GM18870 (cell line): ENCODE measurements around the gene ERLIN1.
A peak's percentile ranks its signal among the peaks of the same experiment; 100 is the strongest.

Experiments
- ATAC-seq: cut with Tn5 transposase; IDR thresholded peaks from one replicate; pipeline ENCODE4 v1.9.1; 2021; ENCODE audit warnings: moderate library complexity; ENCODE audit not compliant: unreplicated experiment

Gene ERLIN1

DNA sequence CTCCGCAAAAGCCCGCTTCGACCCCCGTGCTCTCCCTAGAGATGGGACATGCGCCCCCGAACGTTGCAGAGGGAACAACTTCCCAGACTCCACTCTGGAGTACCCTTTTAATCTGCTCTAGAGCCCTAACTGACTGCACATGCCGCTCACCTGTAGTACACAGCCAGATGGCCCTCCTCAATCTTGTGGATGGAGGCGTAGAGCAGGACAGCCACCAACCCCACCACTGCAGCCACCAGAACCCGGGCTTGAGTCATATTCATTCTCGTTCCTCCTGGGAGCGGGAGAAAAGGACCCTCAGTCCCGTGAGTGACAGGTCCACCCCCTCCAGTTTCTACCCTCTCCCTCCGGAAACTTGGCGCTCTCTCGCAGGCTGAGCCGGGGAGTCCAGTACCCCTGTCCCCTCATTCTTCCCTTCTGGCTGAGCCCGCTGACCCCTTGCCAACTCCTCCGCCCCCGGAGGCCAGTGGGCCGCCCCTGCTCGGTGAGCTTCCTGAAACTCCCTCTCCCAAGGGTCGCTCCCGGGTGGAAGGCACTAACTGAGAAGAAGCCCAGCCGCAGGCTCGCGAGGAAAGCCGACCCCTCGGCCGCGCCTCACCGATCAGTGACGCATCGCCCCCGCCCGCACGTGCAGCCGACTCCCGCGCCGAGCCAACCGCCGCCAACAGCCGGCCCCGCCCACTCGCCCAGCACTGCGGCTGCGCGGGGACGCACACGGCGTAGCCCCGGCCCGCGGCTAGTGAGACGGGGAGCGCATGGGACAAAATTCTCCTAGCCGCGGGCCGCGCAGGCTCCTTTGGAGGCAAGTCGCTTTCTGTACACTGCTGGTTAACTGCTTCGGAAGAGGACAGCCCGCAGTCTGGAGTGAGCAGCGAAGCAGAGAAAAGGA lies at the start of gene ERLIN1:
ERLIN1 (minus strand) TSS at position 666 of the 889 bp plus-strand sequence; CDS start at position 263, 403 bp downstream.
- ATAC-seq = peak; percentile 47

DNA sequence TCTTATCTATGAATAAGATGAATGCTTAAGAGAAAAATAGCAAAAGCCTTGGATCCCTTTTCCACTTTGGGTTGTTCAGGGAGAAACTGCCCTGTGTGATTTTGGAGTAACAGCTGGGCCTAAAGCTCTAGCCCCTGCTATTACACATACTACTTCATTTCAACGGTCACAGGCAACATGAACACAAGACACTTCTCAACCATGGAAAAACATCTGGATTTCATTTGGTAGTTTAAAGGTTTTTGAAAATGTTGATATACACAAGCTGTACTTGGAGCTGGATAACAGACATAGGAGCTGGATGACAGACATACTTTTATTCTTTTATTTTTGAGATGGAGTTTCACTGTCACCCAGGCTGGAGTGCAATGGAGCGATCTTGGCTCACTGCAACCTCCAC lies 46.3 kb upstream of the ERLIN1 start:
- no peak for ATAC-seq

DNA sequence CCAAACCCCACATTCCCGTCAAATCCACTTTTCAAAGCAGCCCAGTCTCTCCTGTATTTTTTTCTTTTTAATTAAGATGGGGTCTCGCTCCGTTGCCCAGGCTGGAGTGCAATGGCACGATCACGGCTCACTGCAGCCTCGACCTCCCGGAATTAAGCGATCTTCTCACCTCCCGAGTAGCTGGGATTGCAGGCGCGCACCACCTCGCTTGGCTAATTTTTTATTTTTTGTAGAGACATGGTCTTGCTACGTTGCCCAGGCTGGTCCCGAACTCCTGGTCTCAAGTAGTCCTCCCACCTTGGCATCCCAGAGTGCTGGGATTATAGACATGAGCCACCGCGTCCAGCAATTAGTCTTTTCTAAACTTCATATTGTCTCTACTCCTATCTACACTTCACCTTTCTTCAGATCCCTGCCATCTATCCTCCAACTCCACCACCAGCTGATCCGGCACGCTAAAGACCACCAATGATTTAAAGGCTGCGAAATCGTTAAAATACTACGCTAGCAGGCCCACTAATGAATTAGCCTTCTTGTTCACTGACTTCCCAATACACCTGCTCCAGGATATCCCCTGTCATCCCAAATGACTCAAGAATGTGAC lies 44.1 kb upstream of the ERLIN1 start:
- ATAC-seq = no peak

DNA sequence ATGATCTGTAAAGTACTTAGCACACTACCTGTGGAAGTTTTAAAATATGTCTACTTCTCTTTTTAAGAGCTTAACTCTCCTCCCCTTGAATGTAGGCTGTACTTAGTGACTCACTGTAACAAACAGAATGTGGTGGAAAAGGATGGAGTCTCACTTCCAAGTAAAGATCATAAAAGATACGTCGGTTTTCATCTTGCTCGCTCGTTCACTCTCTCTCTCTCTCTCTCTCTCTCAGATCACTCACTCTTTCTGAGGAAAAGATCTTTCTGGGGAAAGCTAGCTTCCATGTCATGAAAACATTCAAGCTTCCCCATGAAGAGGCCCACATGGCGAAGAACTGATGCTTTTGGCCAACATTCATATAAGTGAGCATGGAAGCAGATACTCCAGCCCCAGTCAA lies 38.0 kb upstream of the ERLIN1 start:
- ATAC-seq = no peak

DNA sequence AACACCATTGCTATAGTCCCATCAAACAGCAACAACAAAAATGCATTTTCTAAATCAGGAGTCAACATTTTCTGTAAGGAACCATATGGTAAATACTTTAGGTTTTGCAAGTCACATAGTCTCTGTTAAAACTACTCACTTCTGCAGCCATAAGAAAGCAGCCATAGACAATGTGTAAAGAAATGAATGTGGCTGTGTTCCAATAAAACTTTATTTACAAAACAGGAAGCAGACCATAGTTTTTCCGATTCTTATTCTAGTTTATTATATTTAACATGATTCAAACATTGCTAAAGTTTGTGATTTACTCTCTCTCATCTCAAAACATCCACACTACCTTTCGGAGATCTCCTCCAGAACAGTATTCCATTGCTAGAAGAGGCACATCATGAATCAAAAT lies 36.7 kb upstream of the ERLIN1 start:
- ATAC-seq = no peak

DNA sequence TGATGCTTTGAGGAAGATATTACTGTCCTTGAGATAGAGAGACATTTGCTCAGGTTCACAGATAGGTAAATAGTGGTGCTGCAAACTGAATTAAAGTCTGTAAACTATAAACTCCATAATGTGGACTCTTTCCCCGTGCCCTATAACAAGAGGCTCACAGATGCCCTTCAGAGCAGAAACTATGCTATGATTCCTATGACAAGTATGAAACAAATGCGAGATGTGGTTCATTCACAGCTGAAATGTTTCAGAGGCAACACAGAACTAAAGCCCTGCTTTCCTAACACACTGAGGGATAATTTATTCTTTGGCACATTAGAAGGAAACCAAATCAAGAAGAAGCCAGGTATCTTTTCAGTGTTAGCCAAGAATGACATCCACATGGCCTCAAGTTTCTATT lies 30.2 kb upstream of the ERLIN1 start:
- ATAC-seq = no peak

DNA sequence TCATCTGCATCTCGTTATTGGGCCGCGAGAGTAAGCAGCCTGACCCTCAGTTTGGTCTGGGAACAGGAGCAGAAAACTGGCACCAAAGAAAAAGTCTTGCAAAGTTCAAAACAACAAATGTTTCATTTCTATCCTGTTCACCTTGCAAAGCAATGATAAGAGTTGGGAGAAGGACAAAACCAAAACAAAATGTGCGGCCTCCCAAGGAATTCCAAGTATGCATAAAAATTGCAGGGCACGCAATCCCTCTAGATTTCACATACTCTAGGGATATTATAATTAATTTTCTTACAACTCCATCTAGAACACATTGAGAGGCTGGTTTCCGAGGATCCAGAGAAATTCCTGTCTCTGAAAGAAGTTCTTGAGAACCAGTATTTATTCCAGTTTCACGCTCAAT lies 23.5 kb upstream of the ERLIN1 start:
- no peak for ATAC-seq

DNA sequence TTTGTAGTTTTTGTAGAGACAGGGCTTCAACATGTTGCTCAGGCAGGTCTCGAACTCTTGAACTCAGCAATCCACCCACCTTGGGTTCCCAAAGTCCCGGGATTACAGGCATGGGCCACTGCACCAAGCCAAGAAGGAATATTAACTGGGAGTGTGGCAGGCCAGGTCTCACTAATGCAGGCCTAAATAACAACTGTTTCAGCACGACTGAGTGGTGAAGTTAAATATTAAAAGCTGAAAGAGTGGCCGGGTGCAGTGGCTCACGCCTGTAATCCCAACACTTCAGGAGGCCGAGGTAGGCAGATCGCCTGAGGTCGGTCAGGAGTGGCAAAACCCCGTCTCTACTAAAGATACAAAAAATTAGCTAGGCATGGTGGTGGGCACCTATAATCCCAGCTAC lies 22.4 kb upstream of the ERLIN1 start:
- no peak for ATAC-seq

DNA sequence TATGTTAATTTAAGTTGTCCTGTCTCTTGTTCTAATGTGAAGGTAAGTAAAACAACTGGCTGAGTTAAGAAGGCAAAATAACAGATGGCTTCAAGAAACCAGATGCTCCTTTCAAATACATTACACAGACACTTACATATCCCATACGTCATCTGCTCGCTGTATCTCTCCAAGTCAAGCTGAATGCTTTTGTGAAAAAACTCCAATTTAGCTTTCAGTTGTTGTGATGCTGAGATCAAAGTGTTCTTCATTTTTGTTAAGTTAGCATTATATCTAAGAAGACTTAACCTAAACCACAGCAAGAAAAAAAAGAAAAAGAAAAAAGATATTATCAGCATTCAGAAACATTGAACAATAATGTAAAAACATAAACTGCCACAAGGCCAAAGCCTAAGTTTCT lies 18.5 kb upstream of the ERLIN1 start:
- no peak for ATAC-seq

DNA sequence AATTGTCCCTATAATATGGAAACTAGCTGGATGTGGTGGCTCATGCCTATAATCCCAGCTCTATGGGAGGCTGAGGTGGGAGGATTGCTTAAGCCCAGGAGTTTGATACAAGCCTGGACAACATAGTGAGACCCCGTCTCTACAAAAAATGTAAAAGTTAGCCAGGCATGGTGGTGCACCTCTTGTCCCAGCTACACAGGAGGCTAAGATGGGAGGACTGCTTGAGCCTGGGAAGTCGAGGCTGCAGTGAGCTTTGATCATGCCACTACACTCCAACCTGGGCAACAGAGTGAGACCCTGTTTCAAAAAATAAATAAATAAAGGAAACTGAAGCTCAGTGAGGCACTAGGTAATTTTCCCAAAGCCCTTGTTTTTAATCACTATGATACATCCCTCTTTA lies 15.7 kb upstream of the ERLIN1 start:
- no peak for ATAC-seq

DNA sequence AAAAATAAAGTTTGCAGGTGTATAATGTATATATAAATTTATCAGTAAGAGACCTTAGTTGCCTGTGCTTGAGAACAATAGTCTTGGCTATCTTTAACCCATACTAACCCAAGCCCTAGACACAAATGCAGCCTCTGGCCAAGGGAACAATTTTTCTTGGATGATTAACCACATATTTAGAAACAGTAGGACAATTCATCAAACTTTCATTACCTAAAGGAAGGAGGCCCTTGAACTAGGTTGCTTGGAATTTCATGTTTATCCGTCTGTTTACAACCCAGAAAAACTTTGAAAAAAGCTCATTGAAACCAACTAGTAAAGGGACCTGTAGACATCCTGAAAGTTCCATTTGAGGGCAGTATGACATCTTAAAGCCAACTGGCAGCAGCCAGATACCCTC lies 8.9 kb upstream of the ERLIN1 start:
- no peak for ATAC-seq

DNA sequence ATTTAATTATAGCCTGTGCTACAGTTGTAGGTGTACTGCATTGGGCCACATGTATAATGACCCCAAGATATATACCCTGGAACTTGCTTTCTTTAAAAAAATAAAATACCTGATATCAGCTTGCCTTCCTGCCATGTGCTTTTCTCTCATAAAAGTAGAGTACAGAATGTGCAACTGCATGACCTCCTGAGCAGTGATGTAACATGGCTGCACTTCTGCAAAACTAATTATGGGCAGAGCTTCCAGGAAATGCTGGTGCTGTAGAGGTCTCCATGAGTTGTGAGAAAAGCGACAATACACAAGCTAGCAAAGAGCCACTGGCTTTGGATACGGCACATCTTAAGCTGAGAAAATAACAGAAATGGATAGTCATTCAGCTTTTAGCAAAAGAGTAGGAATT lies 6.5 kb upstream of the ERLIN1 start:
- no peak for ATAC-seq

DNA sequence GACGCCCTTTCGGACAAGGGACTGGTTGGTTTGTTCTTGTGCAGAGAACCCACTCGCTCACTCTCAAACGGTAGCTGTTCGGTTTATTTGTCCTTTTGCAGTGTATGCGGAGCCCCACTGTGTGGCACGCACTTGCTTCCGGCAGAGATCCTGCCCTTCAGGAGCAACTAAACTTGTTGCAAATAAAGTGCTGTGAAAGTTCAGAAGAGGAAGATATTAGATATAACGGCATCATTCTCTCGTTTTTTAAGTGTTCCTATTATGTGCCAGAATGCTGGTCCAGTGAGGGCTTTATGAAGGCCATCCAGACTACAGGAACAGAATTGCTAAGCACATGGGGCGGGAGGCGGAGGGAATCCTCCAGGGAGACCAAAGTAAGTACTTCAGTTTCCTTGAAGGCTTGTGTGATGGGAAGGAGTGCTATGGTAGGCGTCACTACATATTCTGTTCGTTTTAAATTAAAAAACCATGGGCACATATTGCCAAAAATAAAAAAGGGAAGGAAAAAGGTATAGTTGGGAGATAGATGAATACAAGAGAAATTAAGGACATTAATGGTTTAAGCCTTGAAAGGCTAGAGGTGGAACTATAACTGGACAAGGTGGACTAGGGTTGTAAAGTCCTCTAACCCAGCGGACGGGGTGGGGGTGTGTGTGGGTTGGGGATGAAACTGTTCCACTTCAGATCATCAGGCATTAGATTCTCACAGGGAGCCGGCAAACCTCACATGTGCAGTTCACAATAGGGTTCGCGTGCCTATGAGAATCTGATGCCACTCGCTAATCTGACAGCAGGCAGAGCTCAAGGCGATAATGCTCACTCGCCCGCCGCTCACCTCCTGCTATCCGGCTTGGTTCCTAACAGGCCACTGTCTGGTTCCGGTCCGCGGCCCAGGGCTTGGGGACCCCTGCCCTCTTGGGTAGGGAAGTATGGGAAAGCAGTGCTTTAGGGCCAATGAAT lies 704 bp upstream of the ERLIN1 start:
- peak; percentile 39 for ATAC-seq

DNA sequence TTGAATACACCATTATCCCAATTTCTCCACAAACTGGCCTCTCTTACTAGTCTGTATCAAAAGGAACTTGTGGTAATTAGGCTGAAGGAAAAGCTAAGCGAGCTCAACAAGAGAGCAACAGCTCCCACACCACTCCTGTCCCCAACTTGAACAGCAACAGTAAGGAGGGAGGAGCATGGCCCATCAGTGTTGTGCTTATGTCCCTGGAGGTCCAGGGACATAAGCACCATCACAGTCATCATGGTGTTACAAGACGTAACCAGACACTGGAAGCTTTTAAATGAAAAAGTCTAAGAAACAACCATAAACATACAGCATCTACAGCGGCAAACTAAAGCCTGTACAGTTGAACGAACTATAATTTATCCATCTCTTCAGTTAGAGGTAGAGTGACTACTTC lies 989 bp downstream of the ERLIN1 start:
- peak; percentile 11 for ATAC-seq

DNA sequence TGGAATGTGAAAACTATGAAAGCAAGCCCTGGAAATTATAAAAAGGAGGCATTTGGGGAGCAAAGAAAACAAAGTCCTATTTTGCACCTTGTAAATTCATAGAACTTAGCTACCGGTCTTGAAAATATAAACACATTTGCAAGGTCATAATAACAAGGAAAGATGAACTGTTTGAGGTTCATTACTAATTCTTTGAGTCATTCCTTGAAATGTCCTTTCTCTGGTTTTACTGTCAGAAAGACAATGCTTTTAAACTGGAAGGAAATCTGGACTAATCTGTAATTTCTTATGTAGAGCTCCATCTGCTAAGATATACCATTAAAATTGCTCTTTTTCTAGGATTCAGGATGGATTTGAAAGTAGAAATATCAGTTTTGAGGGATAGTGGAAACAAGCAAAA lies 1.4 kb downstream of the ERLIN1 start:
- no peak for ATAC-seq

DNA sequence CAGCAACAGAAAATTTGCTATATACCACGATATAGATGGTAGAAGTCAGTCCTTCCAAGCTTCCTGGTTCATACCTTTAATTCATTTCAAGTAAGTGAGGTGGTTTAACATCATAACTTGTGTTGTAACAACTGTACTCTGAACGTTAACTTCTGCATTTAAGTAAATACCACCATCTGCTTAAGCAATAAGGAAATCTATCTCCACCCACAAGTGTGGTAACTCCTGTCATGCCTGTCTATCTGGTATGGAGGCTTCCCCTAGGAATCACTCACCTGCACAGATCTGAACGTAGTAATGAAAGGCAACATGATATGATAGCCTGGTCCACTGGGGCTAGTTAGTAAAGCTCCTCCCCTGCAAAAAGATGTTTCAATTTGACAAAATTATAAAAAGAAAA lies 2.3 kb downstream of the ERLIN1 start:
- ATAC-seq = no peak

DNA sequence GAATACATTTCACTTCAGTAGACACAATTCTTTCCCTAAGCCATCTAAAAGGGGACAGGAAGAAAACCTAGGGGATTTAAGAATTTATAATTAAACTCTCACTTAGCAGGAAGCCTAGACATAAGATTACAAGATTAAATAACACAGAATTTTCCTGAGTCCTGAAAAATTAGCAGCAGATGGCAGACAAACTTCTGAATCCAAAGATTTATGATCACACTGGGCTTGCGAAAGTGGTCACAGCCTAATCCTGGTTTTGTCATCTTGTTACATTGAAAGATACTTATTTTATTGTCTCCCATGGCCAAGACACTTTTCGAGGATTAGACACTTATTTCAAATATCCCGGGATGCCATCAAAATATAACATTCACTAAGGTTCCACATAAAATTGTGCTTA lies 2.9 kb downstream of the ERLIN1 start:
- ATAC-seq = no peak

DNA sequence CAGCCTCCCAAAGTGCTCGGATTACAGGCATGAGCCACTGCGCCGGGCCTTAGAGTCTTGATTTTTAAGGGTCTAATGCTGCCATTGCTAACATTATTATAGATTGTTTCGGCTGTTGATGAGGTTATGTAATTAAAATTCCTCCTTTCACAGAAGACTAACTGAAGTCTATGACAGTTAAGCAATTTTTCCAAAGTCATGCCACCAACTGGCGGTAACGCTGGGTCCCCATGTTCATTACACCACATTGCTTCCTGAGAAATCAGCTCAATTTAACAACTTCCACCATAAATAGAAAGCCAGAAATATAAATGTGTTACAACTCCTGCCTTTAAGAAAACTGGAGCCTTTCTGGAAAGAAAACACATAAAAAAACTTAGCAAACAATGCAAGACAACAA lies 3.5 kb downstream of the ERLIN1 start:
- no peak for ATAC-seq

DNA sequence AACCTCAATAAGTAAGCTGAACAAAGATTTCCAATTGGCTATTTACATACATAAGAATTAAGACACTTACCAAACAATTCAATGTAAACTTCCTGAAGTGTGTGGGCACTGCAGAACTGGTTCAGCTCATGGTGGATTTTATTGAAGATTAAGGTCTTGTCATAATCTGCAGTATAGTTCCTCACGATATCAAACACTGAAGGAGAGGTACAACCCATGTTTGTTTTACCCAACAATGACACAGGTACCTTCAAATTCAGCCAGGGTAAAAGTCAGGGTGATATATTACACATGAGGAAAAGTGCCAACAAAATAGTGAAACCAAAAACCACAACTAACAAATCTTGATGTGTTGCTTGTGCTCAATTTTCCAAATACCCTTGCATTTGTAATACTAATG lies 10.0 kb downstream of the ERLIN1 start:
- ATAC-seq = no peak

DNA sequence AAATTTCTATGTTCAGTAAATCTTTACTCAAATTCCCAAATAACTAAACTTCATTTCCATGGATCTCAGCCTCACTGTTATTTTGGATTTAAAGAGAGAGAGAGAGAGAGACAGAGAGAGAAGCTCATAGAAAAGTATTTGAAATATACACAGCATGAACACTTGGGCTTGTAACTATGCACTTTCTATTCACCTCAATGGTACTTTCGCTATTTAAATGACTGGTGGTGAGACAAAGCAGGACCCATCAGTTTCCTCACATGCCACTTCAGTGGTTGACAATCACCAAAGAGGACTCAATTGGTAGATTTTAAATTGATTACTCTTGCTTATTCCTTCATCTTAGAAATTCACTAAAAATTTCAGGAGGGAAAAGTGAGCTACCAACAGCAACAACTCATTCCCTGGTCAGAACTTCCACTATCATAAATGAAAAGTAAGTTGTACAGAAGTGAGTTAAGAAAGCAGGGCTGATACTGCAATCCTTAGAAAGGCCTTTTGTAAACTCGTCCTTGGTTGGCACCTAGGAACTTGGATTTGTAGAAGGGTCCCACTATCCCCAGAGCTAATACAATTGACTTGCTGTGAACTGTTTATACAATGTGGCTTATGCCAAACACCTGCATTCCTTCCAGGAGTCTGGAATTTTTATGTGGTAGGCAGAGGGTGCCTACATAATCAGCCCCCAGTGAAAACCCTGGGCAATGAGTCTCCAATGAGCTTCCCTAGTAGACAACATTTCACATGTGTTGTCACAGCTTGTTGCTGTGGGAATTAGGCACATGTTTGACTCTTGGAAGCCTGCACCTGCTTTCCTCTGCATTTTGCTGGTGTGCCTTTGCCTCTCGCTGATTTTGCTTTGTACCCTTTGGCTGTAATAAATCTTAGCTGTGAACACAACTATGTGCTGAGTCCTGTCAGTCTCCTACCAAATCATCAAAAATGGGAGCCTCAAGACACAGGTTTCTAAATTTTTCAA lies 10.8 kb downstream of the ERLIN1 start:
- ATAC-seq = peak; percentile 89
